ENCODE results near the gene SPTBN4.

DNA sequence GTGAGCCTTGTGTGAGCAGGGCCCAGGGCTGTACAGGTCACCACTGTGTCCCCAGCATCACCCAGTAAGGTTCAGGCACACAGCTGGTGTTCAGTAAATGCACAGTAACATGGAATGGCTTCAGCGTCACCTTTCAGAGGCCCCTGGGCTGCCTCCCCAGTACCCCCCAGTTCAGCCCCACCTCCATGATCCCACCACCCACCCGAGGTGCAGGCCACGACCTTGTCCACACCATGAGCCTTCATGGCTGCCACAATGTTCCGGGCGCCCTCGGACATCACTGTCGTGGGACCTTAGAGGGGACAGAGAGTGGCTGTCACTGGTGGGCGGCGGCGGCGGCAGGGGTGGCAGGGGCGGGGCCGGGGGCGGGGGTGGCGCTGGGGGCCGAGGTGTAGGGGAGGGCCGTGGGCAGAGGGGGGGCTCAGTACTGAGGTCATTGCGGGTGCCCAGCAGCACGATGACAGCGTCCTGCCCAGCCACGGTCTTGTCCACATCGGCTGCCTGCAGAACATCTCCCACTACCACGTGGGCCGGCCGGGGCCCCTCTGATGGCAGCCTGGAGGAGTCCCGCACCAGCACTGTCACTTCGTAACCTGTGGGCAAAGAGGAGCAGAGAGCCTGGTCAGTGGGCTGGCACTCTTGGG, 8.7 kb upstream of the SPTBN4 start:
- no peak for TF ChIP-seq POLR2A (IDR thresholded peaks at IDR 0.05)
- TF ChIP-seq, protein P1, sequence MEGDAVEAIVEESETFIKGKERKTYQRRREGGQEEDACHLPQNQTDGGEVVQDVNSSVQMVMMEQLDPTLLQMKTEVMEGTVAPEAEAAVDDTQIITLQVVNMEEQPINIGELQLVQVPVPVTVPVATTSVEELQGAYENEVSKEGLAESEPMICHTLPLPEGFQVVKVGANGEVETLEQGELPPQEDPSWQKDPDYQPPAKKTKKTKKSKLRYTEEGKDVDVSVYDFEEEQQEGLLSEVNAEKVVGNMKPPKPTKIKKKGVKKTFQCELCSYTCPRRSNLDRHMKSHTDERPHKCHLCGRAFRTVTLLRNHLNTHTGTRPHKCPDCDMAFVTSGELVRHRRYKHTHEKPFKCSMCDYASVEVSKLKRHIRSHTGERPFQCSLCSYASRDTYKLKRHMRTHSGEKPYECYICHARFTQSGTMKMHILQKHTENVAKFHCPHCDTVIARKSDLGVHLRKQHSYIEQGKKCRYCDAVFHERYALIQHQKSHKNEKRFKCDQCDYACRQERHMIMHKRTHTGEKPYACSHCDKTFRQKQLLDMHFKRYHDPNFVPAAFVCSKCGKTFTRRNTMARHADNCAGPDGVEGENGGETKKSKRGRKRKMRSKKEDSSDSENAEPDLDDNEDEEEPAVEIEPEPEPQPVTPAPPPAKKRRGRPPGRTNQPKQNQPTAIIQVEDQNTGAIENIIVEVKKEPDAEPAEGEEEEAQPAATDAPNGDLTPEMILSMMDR (IDR thresholded peaks at IDR 0.05): no peak
